Hematopoietic multipotent progenitor cell (in vitro differentiated cells): ENCODE results near the gene ATP8B1. TPM values are rescaled to one million over a fixed set of nuclear protein-coding genes. Genes with fewer than 3 reads are reported as not detected.
"Not testable (repeated sequence)": the region's sequence is repeated elsewhere in the genome, so short reads cannot be mapped to it uniquely, and the experiment has no call there.

ENCODE experiments used
- DNase-seq, 3 donors: peaks; one replicate each; pipeline ENCODE4 v3.0.0-alpha.2; 2011 to 2015; ENCODE audit warnings: low read depth in 2 of 3, low spot score in 2 of 3
- total RNA-seq: library from RNA; depleted of rRNA; stranded (reverse); fragments of >200 nt; gene quantifications from one replicate; pipeline ENCODE4 v1.2.3, GENCODE V29; 2012

Gene ATP8B1
- total RNA-seq, 1 donor = 0.27 TPM

DNA sequence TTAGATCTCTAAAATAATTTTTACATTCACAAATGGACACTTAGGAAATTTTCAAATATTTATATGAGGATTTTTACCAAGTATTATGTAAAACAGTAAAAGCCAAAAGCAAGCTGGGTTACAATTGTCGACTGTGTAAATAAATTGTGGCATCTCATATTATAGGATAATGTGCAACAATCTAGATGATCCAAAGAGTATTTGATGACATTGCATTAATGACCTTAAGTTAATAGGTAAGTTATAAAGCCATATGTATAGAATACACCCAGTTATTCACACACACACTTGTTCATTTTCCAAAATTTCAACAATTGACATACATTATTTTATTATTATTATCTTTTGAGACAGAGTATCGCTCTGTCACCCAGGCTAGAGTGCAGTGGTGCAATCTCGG is 69.3 kb downstream of the ATP8B1 start:
- no peak for DNase-seq

DNA sequence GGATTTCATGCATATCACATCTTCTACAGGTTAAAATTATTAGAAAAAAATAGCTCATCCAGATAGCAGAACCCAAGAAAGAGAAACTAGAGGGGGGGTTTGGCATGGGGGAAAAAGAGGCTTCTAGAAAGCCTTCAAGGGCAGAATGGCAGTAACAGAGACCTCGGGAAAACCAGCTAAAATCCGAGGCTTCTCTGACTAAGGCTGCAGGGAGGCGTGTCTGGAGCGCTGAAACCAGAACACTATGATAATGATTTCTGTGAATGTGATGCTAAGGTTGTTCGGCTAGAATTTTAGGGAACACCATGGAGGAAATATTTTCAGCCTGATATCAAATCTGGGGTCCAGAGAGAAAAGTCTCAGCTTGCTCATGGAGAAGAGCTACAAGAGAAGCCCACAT is 73.0 kb downstream of the ATP8B1 start:
- no peak for DNase-seq

- no peak for DNase-seq
Observed at GRCh38 chr18:57728941-57729511, 74.1 kb downstream of the ATP8B1 start.

DNA sequence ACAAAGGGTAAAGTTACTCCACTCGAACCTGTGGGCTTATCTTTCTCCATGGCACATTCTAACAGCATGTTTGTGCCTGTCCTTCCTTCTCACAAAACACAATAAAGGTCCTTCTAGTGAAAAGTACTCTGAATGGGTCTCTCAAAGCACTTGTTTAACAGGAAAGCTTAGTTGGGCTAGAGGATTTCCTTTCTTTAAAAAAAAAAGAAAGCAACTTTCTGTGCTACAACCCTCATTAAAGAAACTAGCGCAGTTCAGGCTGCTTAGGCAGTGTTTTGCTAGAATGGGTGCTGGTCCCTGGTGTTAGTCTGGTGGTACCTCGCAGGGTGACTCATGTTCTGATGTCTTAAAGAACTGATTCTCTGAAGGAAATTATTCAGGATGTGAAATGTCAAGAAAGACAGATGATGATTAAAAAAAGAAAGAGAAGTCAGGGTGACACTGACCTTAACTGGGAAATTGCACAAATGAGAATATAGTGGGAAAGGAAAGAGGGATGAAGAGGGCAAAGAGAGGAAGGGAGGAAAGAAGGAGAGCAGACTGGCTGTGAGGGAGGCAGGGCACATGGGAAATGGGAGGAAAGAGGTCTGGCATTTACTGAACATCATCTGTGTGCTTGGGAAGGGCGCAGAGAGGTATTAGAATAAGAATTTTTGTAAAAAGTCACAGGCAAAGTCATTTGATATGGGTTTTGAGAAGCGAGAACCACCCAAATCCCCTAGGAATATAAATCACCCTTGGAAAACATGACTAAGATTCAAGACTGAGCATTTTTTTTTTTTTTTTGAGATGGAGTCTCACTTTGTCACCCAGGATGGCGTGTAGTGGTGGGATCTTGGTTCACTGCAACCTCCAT is 74.9 kb downstream of the ATP8B1 start:
- DNase-seq = peak in 2 of 3 donors; percentile 40 to 52

DNA sequence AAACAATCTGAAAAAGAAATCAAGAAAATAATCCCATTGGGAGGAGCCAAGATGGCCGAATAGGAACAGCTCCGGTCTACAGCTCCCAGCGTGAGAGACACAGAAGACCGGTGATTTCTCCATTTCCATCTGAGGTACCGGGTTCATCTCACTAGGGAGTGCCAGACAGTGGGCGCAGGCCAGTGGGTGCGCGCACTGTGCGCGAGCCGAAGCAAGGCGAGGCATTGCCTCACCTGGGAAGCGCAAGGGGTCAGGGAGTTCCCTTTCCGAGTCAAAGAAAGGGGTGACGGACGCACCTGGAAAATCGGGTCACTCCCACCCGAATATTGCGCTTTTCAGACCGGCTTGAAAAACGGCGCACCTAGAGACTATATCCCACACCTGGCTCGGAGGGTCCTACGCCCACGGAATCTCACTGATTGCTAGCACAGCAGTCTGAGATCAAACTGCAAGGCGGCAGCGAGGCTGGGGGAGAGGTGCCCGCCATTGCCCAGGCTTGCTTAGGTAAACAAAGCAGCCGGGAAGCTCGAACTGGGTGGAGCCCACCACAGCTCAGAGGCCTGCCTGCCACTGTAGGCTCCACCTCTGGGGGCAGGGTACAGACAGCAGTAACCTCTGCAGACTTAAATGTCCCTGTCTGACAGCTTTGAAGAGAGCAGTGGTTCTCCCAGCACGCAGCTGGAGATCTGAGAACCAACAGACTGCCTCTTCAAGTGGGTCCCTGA is 83.7 kb downstream of the ATP8B1 start:
- not testable (repeated sequence) for DNase-seq

DNA sequence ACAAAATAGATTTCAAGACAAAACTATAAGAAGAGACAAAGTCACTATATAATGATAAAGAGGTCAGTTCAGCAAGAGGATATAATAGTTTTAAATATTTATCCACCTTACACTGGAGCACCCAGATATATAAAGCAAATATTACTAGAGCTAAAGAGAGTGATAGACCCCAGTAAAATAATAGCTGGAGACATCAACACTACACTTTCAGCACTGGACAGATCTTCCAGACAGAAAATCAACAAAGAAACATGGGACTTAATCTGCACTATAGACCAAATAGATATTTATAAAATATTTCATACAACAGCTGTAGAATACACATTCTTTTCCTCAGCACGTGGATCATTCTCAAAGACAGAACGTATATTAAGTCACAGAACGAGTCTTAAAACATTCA is 86.6 kb downstream of the ATP8B1 start:
- DNase-seq = no peak

DNA sequence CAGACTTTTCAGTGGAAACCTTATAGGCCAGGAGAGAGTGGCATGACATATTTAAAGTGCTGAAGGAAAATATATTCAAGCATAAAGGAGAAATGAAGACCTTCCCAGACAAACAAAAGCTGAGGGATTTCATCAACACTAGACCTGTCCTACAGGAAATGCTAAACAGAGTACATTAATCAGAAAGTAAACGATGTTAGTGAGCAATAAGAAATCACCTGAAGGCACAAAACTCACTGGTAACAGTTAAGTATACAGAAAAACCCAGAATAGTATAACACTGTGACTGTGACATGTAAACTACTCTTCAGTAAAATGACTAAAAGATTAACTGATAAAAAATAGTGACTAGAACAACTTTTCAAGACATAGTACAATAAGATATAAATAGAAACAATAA is 87.4 kb downstream of the ATP8B1 start:
- DNase-seq = no peak

GRCh38 chr18:57715073-57715472 is 88.0 kb downstream of the ATP8B1 start:
- DNase-seq = no peak

- DNase-seq = no peak
Observed at GRCh38 chr18:57710226-57710625, 92.9 kb downstream of the ATP8B1 start.

- no peak for DNase-seq
Observed at GRCh38 chr18:57709335-57709734, 93.8 kb downstream of the ATP8B1 start.

- DNase-seq = no peak
Observed at GRCh38 chr18:57708288-57708687, 94.8 kb downstream of the ATP8B1 start.

GRCh38 chr18:57705832-57706595 is 97.1 kb downstream of the ATP8B1 start:
- no peak for DNase-seq

DNA sequence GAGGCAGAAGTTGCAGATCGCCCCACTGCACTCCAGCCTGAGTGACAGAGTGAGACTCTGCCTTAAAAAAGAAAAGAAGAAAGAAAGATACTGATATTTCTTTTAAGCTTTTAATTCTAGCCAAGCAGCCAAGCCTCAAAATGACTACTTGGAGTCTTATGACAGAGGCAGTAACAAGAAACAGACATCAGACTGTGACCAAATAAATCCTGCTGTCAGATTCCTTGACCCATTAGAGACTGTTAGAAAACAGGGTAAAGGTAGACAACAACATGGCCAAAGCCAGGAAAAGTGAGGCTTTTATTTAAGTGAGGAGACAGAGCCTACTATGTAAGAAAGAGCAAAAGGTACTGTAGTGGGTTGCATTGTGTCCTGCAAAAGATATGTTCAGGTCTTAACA is 98.1 kb downstream of the ATP8B1 start:
- no peak for DNase-seq

DNA sequence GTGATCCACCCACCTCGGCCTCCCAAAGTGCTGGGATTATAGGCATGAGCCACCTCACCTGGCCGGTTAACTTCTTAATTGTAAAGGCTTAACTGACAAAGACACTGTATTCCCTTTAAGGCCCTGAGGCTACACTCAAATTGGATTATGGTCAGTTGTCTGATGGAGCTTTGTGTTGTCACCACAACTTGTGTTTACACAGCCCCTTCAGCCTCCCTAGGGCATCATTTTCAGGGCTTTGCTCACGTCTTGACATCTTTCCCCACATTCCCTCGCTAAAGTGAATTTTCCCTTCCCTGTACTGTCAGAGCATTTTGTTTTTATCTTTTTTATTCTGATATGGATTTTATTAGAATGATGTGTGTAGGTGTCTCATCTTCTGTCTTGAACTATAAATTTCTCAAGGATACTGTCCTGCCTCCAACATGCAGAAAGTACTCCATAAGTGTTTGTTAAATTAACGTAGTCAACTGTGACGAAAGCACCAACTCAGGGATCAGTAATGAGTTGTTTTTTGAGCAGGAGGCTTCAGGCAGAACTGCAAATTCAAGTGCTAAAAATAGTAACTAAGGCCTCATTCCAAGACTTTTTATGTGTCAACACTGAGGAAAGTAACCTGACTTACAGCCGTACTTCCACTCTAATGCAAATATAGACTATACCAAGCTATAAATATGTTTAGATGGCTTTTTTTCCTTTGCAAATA is 104.4 kb downstream of the ATP8B1 start:
- no peak for DNase-seq

DNA sequence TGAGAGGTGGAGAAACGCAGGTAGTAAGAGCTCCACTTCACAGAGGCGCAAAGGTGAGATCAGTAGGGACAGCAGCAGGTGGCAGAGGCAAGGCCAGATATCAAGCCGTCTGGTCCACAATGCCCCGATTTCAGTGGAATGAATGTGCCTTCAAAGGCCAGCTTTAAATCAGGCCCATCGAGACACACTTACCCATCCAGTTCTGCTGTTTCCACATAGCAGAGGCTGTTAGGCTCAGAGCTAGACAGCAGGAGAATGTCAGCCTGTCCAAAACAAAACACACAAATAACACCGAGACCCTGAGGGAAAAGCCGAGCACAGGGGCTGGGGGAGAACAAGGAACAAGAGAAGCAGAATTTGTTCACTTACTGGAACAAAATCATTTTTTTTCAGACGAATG is 105.7 kb downstream of the ATP8B1 start:
- no peak for DNase-seq

GRCh38 chr18:57696271-57696670 is 106.8 kb downstream of the ATP8B1 start:
- no peak for DNase-seq

DNA sequence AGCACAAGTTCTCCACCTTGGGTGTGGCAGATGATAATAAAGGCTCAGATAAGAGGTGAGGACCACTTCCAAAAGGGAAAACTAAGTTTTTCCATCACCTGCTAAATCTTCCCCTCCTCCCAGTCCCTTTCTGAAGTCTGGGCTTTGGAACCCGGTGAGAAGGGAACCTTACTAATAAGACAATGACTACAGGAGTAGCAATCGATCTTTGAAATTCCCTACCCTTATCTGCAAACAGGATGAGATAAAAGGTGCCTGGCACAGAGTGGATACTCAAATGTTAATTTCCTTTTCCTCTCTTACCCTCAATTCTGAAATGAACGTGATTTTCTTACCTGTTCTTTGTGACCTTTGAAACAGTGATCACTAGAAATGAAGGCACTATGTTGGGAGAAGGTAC is 111.8 kb downstream of the ATP8B1 start:
- no peak for DNase-seq

DNA sequence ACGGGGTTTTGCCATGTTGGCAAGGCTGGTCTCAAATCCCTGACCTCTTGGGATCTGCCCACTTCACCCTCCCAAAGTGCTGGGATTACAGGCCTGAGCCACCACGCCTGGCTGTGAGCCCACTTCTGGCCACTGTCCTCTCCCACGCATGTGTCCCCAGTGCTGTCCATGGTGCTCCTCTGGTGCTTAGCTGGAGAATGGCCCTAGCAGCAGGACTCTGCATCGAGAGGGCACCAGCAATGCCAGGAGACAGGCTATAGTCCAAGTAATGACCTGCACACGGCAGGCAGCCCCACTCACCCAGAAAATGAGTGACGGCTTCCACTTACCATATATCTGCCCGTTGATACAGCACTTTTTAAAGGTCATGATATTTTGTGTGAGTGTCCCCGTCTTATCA is 115.1 kb downstream of the ATP8B1 start:
- DNase-seq = no peak

- no peak for DNase-seq
Observed at GRCh38 chr18:57683470-57683869, 119.6 kb downstream of the ATP8B1 start.
